Activated CD4-positive, CD25-positive, alpha-beta regulatory T cell treated with anti-CD3 and anti-CD28 coated beads, Interleukin-2, amount 50 U/mL, for 16 hours (primary cell): Measurements from ENCODE around the gene CISD1.
A peak's percentile ranks its signal among the peaks of the same experiment; 100 is the strongest.
"Not testable (repeated sequence)": the region's sequence is repeated elsewhere in the genome, so short reads cannot be mapped to it uniquely, and the experiment has no call there.

Source experiments
- DNase-seq: peaks from one replicate; pipeline ENCODE4 v3.0.0-alpha.2; 2020; ENCODE audit warnings: low read depth, low spot score

Gene CISD1

GRCh38 chr10:58268946-58269781, at the start of gene CISD1:
CISD1 (plus strand) TSS chr10:58269162; CDS start chr10:58269274, 112 bp downstream.
- peak; percentile 89 for DNase-seq

DNA sequence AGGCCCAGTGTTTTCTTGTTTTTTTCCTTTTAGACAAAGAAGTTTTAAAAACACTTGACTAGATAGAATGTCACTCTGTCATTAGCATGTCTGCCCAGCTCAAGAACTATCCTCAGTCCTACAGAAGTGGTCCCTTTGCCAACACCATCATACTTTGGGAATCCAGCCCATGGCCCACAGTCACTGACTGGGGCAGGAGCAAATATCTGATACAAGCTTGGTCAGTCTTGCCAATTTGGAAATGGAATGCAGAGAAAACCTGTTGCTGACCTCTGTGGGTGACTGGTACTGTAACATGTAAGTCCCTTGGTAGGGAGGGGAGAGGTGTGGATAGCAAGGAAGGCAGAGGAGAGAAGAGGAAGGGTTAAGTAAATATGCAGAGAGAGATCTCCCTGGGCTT, 49.1 kb upstream of the CISD1 start:
- DNase-seq: no peak

DNA sequence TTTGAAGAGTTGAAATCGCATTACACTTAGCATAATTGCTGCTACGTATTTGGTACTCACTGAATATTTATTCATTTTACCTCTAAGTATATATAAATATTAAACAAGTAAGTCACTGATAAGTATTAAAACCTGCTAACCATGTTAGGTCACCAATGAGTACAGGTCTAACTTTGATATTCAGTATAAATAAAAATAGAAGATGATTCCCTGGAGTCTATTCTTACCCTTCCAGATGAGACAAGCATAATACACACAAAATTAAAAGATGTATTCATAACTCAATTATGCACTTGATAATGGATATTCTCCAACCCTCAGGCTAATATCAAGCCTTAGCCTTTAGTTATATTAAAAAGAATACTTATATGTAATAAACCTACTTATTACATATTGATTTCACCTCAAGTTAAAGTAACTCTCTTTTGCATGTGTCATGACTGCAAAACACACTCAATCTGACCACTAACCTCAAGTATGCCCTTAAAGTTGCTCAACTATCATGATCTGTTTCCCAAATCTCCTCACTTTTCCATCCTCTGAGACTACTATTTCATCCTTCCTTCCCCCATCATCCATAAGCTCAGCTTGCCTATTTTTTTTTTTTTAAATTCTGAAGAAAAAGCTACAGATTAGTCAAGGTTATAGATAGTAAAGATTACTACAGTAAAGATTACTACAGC, 48.1 kb upstream of the CISD1 start:
- DNase-seq: no peak

DNA sequence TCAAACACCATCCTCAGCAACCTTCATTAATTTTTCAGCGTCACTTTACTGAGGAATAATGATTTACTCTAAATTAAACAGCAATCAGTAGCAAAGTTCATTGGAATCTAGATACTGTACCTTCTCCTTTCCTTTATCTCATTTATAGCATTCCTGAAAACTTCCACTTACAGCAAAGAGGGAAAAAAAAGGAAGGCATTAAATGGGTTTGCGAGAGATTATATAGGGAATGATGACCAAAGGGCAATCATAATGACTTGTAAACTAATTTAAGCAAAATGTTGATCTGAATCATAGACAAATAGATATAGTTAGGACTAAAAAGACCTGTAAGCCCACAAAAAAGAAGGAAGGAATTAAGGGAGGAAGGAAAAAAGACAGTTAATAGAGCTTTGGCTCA, 43.3 kb upstream of the CISD1 start:
- no peak for DNase-seq

DNA sequence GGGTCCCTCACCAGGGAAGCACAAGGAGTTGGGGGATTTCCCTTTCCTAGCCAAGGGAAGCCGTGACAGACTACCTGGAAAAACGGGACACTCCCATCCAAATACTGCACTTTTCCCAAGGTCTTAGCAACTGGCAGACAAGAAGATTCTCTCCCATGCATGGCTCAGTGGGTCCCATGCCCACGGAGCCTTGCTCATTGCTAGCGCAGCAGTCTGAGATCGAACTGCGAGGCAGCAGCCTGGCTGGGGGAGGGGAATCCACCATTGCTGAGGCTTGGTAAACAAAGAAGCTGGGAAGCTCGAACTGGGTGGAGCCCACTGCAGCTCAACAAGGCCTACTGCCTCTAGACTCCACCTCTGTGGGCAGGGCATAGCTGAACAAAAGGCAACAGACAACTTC, 39.1 kb upstream of the CISD1 start:
- DNase-seq: not testable (repeated sequence)

DNA sequence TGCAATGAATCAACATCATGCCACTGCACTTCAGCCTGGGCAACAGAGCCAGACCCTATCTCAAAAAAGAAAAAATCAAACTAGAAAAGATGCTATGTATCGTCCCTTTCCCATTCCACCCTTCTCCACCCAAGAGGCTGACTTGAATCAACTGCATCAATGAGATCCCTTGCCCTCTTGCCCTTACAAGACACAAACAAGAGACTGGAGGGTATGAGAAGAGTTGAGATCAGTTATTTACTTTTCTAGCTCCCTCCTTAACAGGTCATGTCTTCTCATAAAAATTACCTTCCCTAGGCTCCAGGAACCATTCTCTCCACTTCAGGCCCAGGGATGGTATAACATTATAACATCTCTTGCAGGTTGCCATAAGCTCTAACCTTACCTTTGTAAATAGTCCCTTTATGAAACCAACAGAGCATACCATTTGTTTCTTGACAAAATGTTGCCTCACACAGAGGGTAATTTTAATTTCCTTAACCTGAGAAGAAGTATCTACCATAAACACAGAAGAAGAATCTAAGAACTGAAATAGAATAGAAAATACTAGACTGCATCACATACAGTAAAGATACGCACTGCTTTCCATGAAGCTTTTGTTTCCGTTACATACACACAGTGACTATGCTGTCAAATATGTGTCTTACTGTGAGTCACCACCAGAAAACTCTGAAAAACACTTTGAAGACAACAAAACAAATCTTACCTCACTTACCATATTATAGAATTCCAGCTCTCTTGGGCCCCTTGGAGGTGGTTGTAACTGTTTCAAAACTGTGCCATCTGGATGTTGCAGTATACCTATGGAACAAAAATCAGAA, 31.7 kb upstream of the CISD1 start:
- no peak for DNase-seq

- DNase-seq: no peak
These were observed 29.3 kb upstream of the CISD1 start for GRCh38 chr10:58239561-58240169.

- DNase-seq: no peak
These were observed 28.4 kb upstream of the CISD1 start for GRCh38 chr10:58240531-58240930.

DNA sequence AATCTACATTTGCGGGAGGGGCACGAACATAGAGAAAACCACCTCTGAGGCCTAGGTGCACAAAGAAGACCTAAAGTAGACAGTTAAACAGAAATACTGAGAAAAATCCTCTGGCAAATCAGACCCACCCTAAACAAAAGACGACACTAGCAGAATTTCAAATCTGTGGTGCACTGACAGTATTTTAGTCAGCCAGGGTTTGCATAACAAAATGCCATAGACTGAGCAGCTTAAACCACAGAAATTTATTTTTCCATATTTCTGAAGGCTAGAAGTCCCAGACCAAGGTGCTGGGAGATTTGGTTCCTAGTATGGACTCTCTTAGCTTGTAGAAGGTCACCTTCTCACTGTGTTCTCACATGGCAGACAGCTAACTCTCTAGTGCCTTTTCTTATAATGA, 27.6 kb upstream of the CISD1 start:
- DNase-seq: no peak

DNA sequence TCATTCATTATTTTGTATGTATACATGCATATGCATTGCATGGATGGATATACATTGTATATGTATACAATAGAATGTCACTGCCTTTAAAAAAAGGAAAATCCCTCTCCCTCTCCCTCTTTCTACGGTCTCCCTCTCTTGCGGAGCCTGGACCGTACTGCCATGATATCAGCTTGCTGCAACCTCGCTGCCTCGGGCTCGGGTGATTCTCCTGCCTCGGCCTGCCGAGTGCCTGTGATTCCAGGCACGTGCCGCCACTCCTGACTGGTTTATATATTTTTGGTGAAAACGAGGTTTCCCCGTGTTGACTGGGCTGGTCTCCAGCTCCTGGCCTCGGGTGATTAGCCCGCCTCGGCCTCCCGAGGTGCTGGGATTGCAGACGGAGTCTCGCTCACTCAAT, 25.7 kb upstream of the CISD1 start:
- no peak for DNase-seq

DNA sequence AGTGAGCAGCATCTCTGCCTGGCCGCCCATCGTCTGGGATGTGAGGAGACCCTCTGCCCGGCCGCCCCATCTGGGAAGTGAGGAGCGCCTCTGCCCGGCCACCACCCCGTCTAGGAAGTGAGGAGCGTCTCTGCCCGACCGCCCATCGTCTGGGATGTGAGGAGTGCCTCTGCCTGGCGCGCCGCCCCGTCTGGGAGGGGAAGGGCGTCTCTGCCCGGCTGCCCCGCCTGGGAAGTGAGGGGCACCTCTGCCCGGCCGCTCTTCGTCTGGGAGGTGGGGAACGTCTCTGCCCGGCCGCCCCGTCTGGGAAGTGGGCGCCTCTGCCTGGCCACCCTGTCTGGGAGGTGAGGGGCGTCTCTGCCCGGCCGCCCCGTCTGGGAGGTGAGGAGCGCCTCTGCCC, 25.2 kb upstream of the CISD1 start:
- DNase-seq: not testable (repeated sequence)

- DNase-seq: not testable (repeated sequence)
These were observed 24.7 kb upstream of the CISD1 start for GRCh38 chr10:58244242-58244641.

DNA sequence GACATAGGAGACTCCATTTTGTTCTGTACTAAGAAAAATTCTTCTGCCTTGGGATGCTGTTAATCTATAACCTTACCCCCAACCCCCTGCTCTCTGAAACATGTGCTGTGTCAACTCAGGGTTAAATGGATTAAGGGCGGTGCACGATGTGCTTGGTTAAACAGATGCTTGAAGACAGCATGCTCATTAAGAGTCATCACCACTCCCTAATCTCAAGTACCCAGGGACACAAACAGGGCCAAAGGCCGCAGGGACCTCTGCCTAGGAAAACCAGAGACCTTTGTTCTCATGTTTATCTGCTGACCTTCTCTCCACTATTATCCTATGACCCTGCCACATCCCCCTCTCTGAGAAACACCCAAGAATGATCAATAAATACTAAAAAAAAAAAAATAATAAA, 24.3 kb upstream of the CISD1 start:
- DNase-seq: not testable (repeated sequence)

GRCh38 chr10:58253184-58253583, 15.8 kb upstream of the CISD1 start:
- DNase-seq: no peak

- no peak for DNase-seq
These were observed 14.3 kb upstream of the CISD1 start for GRCh38 chr10:58254644-58255043.

DNA sequence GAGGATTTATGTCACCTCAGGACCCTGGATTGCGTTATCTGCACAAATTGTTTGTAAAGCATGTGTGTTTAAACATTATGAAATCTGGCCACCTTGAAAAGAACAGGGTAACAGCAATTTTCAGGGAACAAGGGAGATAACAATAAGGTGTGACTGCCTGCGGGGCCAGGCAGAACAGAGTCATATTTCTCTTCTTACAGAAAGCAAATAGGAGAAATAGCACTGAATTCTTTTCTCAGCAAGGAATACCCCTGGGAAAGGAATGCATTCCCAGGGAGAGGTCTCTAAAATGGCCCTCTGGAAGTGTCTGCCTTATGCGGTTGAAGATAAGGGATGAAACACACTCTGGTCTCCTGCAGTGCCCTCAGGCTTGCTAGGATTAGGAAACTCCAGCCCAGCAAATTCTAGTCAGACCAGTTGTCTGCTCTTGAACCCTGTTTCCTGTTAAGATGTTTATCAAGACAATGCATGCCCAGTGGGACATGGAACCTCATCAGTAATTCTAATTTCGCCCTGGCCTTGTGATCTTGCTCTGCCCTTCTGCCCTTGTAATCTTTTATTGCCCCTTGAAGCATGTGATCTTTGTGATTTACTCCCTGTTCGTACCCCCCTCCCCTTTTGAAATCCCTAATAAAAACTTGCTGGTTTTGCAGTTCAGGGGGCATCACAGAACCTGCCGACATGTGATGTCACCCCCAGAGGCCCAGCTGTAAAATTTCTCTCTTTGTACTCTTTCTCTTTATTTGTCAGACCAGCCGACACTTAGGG, 12.8 kb upstream of the CISD1 start:
- not testable (repeated sequence) for DNase-seq

DNA sequence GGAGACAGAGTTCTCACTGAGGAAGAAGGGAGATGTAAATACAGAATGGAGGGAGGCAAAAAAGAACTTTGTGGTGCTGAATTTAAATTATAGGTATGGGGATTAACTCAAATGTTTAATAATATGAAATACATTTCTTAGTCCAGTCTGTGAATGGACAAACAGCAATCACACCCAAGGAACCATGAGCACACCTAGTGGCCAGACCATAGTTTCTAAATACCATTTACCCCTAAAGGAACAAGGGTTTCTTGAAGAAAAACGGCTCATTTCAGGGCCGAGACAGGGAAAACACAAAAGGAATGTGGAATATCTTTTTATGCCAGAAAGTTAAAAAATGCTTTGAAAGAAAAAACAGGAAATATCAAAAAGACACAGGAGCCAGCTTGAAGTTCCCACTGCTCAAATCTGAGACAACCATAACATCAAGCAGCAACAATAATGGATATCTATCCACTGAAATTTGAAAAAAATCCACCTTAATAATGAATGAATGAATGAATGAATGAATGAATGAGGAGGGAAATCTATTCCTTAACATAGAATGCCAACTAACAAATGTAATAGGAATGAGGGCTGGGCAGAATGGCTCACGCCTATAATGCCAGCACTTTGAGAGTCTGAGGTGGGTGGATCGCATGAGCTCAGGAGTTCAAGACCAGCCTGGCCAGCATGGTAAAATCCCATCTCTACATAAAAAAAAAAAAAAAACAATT, 9.8 kb upstream of the CISD1 start:
- DNase-seq: no peak

DNA sequence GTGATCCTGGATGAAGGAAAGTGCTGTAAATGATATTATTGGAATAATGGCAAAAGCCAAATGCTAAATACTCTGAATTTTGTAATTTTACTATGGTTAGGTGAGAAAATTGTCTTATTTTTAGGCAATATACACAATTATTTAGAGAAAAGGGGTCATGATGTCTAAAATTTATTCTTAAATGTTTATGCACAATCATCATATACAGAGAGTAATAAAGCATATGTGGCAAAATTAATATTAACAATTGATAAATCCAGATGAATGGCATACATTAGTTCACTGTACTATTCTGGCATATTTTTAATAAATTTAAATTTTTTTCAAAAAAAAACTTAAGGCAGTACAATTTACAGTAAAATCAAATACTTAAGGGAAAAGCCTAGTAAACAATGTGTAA, 8.6 kb upstream of the CISD1 start:
- DNase-seq: no peak

DNA sequence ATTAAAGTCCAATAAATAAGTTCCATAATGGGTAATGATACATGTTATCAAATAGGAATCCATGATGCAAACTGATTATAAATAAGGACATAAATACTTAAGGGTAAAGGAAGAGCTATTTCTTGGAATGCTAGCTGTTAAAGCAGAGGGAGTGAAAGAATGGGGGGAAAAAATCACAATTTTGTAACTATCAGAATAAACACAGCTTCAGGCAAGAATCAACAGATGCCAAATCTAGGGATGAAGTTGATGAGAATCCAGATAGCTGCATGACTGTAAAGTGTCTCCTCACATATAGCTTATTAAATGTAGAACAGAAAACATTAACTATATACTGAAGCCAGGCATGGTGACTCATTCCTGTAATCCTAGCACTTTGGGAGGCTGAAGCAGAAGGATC, 6.2 kb upstream of the CISD1 start:
- DNase-seq: no peak

GRCh38 chr10:58264780-58265179, 4.2 kb upstream of the CISD1 start:
- DNase-seq: no peak
